ENCODE data around the gene UBE2I.

GRCh38 chr16:1349351-1349750 is 39.9 kb downstream of the UBE2I start:
- TF ChIP-seq CTCF (conservative IDR thresholded peaks at IDR 0.05; ENCODE audit: low read length) (no peak), EZH2phosphoT487 (IDR thresholded peaks at IDR 0.05; ENCODE audit: borderline replicate concordance) (no peak)
